Thymus (tissue), 11 donors: ENCODE measurements around the gene SNX9. TPM values are rescaled to one million over a fixed set of nuclear protein-coding genes. Genes with fewer than 3 reads are reported as not detected.

ENCODE experiments used
- DNase-seq, 9 donors: peaks; one replicate each; pipeline ENCODE4 v3.0.0-alpha.2; 2013; ENCODE audit warnings: low spot score in 9 of 9, low read depth in 6 of 9, missing footprints in 1 of 9
- H3K27ac ChIP-seq, 2 donors: one replicate each; pipeline ENCODE4 v1.5.1; 2013; ENCODE audit warnings: control low read depth in 1 of 2, low read depth in 1 of 2, low read length in 1 of 2, mild to moderate bottlenecking in 1 of 2, moderate library complexity in 1 of 2
- H3K27me3 ChIP-seq, 2 donors: one replicate each; pipeline ENCODE4 v1.5.1; 2013; ENCODE audit warnings: low read length in 1 of 2; ENCODE audit not compliant: control insufficient read depth in 2 of 2, insufficient read depth in 1 of 2
- H3K36me3 ChIP-seq, 2 donors: one replicate each; pipeline ENCODE4 v1.5.1; 2013; ENCODE audit warnings: low read length in 1 of 2, mild to moderate bottlenecking in 1 of 2, moderate library complexity in 1 of 2; ENCODE audit not compliant: control insufficient read depth in 2 of 2, insufficient read depth in 2 of 2
- H3K4me1 ChIP-seq, 2 donors: one replicate each; pipeline ENCODE4 v1.5.1; 2013; ENCODE audit warnings: low read length in 2 of 2; ENCODE audit not compliant: control insufficient read depth in 2 of 2, insufficient read depth in 2 of 2
- H3K4me3 ChIP-seq, 2 donors: one replicate each; pipeline ENCODE4 v1.5.1; 2013; ENCODE audit warnings: low read length in 2 of 2, control low read depth in 1 of 2, mild to moderate bottlenecking in 1 of 2
- H3K9me3 ChIP-seq, 2 donors: one replicate each; pipeline ENCODE4 v1.5.1; 2013; ENCODE audit warnings: low read length in 1 of 2, mild to moderate bottlenecking in 1 of 2; ENCODE audit not compliant: control insufficient read depth in 2 of 2, insufficient read depth in 1 of 2
- WGBS: extraction: QIAGEN DNeasy Blood & Tissue Kit; methylation state at CpG from one replicate; pipeline ENCODE4 v1.1.7; 2013; 5-methylcytosine and 5-hydroxymethylcytosine counted together
- polyA plus RNA-seq: library from polyadenylated mRNA; stranded (reverse); fragments of 200-250 nt; gene quantifications from one replicate; pipeline ENCODE4 v1.2.3, GENCODE V29; 2013
- total RNA-seq: library from RNA; stranded (reverse); fragments of 120-200 nt; gene quantifications from one replicate; pipeline ENCODE4 v1.2.4, GENCODE V29; 2013
- donor health status: healthy.

The SNX9 gene
- total and polyA plus RNA-seq, 2 donors = 11.0 to 37.3 TPM

- no peaks in the 10 kb centered on the region for H3K27me3 ChIP-seq
- no peak overlapping the region for H3K4me3 ChIP-seq
- no peak overlapping the region for H3K27ac ChIP-seq
- no peaks in the 10 kb centered on the region for H3K9me3 ChIP-seq
- WGBS = 96% methylated on average over 1 of the region's 1 CpG
- no peak for DNase-seq
- peaks cover 1 to 2% of the 10 kb centered on the region in 2 donors for H3K4me1 ChIP-seq
- no peaks in the 10 kb centered on the region for H3K36me3 ChIP-seq
These were observed 37.4 kb upstream of the SNX9 start for GRCh38 chr6:157785636-157786035.

DNA sequence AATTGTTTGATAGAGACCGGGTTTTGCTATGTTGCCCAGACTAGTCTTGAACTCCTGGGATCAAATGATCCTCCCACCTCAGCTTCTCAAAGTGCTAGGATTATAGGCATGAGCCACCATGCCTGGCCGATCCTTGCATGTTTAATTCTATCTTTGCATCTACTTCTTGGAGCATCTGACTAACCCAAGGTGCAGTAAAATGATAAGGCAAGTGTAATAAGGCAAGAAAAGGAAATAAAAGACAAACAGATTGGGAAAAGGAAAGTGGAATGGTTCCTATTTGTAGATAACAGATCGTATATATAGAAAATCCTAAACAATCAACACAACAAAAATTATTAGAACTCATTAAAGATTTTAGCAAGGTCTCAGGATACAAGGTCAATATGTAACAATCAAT is 36.8 kb upstream of the SNX9 start:
- Histone ChIP-seq H3K27me3 (no peaks in the 10 kb centered on the region), H3K36me3 (no peaks in the 10 kb centered on the region), H3K4me1 (peaks cover 3% of the 10 kb centered on the region in 2 donors), H3K4me3 (no peak overlapping the region), H3K9me3 (no peaks in the 10 kb centered on the region), H3K27ac (no peak overlapping the region)
- WGBS = 97% methylated on average over 3 of the region's 3 CpGs
- DNase-seq = no peak

DNA sequence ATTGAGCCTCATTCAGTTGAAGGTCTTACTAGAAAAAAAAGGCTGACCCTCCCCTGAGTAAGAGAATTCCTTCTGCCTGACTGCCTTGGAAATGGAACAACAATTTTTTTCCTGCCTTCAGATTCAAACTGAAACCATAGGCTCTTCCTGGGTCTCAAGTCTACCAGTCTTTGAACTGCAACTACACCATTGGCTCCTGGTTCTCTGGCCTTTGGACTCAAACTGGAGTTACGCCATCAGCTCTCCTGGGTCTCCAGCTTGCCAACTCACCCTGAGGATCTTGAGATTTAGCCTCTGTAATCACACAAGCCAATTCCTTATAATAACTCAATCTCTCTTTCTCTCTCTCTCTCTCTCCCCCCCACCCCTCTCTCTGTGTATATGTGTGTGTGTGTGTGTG is 36.0 kb upstream of the SNX9 start:
- no peaks in the 10 kb centered on the region for H3K27me3 ChIP-seq
- no peak overlapping the region for H3K27ac ChIP-seq
- 100% methylated on average over 1 of the region's 1 CpG for whole genome bisulfite sequencing
- no peak for DNase-seq
- H3K4me1 ChIP-seq = peaks cover 3% of the 10 kb centered on the region in 2 donors
- no peaks in the 10 kb centered on the region for H3K36me3 ChIP-seq
- H3K4me3 ChIP-seq = no peak overlapping the region
- H3K9me3 ChIP-seq = no peaks in the 10 kb centered on the region

DNA sequence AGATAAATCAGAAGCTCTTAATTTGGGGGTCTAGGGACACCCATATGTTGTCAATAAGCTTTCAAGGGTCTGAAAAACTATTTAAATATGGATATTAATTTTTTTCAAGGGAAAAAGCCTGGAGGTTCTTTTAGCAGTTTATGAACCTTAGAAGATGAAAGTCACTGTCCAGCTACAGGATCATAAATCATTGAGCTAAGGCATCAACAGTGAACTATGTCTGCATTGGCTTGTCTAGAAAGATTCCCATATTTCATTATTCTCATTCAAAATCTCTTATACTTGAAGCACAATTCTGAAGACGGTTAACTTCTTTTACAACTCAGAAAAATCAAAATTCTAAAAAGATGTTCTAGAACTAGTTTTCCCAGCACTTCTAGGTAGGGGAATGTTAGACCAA is 34.9 kb upstream of the SNX9 start:
- no peak for DNase-seq
- peaks cover 3% of the 10 kb centered on the region in 2 donors for H3K4me1 ChIP-seq
- H3K4me3 ChIP-seq = no peak overlapping the region
- no peak overlapping the region for H3K27ac ChIP-seq
- no peaks in the 10 kb centered on the region for H3K36me3 ChIP-seq
- no peaks in the 10 kb centered on the region for H3K27me3 ChIP-seq
- 98% methylated on average over 1 of the region's 1 CpG for WGBS
- H3K9me3 ChIP-seq = no peaks in the 10 kb centered on the region

GRCh38 chr6:157789297-157789696 is 33.7 kb upstream of the SNX9 start:
- over 99% methylated on average over 3 of the region's 3 CpGs for WGBS
- DNase-seq = no peak
- H3K4me3 ChIP-seq = no peak overlapping the region

DNA sequence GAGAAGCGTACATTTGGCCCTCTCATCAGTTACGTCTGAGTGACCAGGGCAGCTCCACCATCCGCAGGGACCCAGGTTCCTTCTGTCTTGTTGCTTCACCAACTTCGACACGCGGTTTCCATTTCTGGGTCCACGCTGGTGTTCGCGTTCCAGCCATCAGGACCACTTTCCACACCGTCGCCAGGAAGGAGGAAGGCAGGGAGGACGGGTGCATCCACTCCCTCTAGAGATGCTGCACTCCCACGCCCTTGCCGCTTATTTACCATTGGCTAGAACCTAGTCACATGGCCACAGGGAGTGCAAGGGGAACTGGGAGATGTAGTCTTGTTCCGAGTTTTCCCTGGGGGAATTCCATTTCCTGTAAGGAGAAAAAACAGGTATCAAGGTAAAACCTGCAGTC is 33.2 kb upstream of the SNX9 start:
- 97% methylated on average over 15 of the region's 15 CpGs for WGBS

More at GRCh38 chr6:157789297-157789696, 33.7 kb upstream of the SNX9 start:
- no peak overlapping the region for H3K27ac ChIP-seq
- no peaks in the 10 kb centered on the region for H3K27me3 ChIP-seq
- H3K36me3 ChIP-seq = no peaks in the 10 kb centered on the region
- no peaks in the 10 kb centered on the region for H3K9me3 ChIP-seq
- H3K4me1 ChIP-seq = peaks cover 3% of the 10 kb centered on the region in 2 donors

DNA sequence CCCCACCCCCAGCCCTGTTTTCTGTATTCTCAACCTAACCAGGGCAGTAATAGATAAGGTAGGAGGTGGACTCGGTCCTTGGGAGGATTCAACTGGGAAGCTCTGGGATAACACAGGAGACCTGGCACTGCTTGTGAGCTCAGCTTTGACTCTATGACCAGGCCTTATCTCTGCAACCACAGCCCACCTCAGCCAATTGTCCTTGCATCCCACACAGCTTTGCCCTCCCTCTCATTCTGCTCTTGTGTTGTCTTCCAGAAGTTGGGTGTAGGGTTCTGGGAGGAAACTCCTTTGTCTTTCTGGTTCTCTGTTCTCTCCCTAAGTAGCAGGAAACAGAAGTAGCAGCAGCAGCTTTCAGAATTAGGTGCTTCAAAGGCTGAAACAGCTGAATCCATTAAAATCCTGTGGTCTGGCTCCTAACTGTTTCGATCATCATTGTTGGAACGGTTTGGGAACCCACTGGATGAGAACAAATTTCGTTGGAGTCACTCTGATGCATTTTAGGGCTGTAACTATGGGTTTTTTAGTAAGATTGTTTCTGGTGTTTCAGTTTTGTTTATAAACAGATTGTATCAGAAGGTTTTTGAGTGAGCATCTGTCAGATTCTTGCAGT is 32.4 kb upstream of the SNX9 start:
- Histone ChIP-seq H3K4me1 (peaks cover 3% of the 10 kb centered on the region in 2 donors), H3K27me3 (no peaks in the 10 kb centered on the region), H3K27ac (no peak overlapping the region), H3K9me3 (no peaks in the 10 kb centered on the region), H3K4me3 (no peak overlapping the region), H3K36me3 (no peaks in the 10 kb centered on the region)
- no peak for DNase-seq
- WGBS = 59% methylated on average over 4 of the region's 4 CpGs

More for the DNA sequence above, 33.2 kb upstream of the SNX9 start:
- Histone ChIP-seq H3K4me1 (peaks cover 3% of the 10 kb centered on the region in 2 donors), H3K27me3 (no peaks in the 10 kb centered on the region), H3K27ac (no peak overlapping the region), H3K36me3 (no peaks in the 10 kb centered on the region), H3K9me3 (no peaks in the 10 kb centered on the region), H3K4me3 (no peak overlapping the region)
- DNase-seq = no peak

- Histone ChIP-seq H3K4me3 (no peak overlapping the region), H3K4me1 (peaks cover 3% of the 10 kb centered on the region in 2 donors), H3K9me3 (no peaks in the 10 kb centered on the region), H3K36me3 (no peaks in the 10 kb centered on the region), H3K27ac (no peak overlapping the region), H3K27me3 (no peaks in the 10 kb centered on the region)
- DNase-seq = no peak
- WGBS = 97% methylated on average over 2 of the region's 2 CpGs
These were observed 31.6 kb upstream of the SNX9 start for GRCh38 chr6:157791450-157791849.

- Histone ChIP-seq H3K27me3 (no peaks in the 10 kb centered on the region), H3K36me3 (no peaks in the 10 kb centered on the region), H3K27ac (no peak overlapping the region), H3K4me3 (no peak overlapping the region), H3K4me1 (peaks cover 3% of the 10 kb centered on the region in 2 donors), H3K9me3 (no peaks in the 10 kb centered on the region)
- DNase-seq = no peak
- 100% methylated on average over 2 of the region's 2 CpGs for WGBS
These were observed 30.4 kb upstream of the SNX9 start for GRCh38 chr6:157792671-157793070.
